Measurements from ENCODE around the gene MLNR.

The MLNR gene, protein sequence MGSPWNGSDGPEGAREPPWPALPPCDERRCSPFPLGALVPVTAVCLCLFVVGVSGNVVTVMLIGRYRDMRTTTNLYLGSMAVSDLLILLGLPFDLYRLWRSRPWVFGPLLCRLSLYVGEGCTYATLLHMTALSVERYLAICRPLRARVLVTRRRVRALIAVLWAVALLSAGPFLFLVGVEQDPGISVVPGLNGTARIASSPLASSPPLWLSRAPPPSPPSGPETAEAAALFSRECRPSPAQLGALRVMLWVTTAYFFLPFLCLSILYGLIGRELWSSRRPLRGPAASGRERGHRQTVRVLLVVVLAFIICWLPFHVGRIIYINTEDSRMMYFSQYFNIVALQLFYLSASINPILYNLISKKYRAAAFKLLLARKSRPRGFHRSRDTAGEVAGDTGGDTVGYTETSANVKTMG

DNA sequence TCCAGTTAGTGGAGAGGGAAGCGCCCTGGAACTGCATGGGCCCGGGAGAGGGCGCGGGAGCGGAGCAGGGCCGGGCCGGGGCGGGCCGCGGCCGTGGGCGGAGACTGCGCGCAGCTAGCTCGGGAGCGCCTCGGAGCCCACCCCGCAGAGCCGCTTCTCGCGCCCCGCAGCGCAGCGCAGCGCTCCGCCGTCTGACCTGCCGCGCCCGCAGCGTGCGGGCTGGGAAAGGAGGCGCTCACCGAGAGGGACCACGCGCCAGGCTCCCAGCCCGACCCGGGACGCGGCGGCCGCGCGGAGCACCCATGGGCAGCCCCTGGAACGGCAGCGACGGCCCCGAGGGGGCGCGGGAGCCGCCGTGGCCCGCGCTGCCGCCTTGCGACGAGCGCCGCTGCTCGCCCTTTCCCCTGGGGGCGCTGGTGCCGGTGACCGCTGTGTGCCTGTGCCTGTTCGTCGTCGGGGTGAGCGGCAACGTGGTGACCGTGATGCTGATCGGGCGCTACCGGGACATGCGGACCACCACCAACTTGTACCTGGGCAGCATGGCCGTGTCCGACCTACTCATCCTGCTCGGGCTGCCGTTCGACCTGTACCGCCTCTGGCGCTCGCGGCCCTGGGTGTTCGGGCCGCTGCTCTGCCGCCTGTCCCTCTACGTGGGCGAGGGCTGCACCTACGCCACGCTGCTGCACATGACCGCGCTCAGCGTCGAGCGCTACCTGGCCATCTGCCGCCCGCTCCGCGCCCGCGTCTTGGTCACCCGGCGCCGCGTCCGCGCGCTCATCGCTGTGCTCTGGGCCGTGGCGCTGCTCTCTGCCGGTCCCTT is at the start of gene MLNR:
TSS of gene MLNR (plus strand) at position 303 of the 820 bp plus-strand sequence. CDS start at position 303, 0 bp downstream.
- DNase-seq (peak; percentile 60), ATAC-seq (peak; percentile 67)

DNA sequence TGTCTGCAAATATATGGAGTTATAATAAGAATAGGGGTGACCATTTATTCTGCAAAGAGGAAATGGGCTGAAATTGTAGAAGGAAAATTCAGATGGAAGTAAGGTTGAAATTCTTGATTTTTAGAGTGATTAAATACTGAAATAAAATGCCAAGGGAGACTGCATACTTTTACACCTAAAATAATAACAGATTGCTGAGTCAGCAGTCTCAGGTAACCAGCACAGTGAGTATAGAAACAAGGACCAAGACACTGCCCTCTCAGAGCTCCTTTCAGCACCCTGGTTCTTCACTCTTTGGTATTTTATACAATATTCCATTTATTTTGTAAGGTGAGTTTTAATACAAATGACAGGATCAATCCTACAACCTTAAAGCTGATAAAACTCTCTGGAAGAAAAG is 48.8 kb upstream of the MLNR start:
- no peak for ATAC-seq
- no peak for DNase-seq

DNA sequence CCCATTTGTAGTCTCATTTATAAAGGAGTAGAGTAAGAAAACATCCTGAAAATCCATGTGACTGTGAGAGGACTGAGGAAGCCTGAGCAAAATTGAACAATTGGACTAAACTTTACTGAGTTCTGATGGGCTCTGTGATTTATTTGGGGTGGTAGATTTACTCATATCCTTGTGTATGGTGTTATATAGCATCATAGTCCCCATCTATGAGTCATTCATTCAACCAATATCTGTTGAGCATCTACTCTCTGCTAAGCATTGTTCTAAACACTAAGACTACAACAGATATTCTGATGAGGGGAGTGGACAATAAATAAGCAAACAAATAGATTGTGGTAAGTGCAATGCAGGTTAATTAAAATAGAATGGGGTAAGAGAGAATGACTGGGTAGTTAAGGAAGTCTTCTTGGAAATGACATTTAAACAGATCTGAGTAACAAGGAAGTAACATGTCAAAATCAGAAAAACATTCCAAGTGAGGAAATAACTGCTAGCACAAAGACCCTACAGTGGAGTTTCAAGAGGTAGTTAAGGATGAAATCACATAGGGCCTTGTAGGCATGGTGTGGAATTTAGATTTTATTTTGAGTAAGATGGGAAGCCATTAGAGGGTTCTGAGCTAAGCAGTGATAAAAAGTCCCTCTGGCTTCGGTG is 36.3 kb upstream of the MLNR start:
- ATAC-seq (no peak), DNase-seq (no peak)

DNA sequence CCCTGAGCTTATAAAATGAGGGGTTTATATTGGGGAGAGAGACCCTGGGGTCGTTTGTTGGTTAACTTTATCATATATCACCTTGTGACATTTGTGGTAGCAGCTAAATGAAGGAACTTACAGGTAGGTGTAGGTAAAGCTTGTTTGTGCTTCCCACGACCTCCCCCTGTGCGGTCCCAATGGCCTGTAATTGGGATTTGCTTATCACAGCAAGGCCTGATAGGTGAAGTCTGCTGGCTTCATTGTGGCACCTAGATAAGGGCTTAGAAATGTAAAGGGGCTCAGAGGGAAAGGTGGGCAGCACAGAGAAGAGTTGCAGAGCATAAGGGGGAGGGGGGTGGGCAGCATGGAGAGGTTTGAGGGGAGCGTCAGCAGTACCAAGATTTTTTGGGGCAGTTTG is 35.5 kb upstream of the MLNR start:
- ATAC-seq (no peak), DNase-seq (no peak)

DNA sequence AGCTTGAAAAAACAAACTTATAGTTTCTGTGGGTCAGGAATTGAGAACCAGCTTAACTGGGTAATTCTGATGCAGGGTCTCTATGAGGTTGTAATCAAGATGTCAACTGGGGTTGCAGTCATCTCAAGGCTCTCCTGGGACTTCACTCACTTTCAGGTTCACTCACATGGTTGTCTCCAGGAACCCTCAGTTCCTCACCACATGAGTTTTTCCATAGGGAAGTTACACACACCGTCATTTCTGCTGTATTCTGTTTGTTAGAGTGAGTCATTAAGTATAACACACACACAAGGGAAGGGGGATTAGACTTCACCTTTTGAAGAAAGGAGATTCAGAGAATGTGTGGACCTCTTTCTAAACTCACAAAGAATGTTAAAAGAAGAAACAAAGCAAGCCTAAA is 34.9 kb upstream of the MLNR start:
- DNase-seq (peak; percentile 7), ATAC-seq (peak; percentile 83)

DNA sequence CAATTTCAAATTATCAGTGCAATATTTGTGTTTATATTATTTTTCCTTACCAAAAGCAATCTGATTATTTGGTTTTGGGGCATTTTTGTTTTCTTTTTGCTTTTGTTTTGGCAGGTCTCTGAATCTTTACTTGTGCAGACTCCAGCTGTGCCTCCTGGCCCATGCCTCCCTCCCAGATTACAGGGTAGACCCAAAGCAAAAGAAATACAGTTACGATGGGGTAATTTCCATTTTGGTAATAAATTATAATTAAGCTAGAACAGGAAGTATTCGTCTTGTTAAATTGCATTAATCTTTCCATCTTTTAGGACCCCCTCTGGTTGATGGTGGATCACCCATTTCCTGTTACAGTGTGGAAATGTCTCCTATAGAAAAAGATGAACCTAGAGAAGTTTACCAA is 29.2 kb upstream of the MLNR start:
- DNase-seq (no peak), ATAC-seq (no peak)

DNA sequence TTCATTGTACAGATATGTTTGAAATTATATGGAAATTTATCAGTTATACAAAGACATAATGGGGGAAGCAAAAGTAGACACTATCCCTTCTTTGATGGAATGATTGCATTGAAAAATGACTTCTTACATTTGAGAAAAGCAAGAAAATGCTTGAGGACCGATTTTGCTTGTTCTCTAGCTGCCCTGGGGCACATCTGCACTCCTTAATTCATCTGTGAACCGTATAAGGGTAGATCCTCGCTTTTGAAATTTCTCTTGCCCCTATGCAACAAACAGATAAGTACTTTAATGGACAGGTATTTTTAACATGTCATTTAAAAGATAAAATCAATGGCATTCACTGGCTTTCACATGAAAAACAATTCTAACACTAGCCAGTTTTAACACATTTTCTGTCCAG is 13.5 kb upstream of the MLNR start:
- ATAC-seq: no peak
- no peak for DNase-seq

DNA sequence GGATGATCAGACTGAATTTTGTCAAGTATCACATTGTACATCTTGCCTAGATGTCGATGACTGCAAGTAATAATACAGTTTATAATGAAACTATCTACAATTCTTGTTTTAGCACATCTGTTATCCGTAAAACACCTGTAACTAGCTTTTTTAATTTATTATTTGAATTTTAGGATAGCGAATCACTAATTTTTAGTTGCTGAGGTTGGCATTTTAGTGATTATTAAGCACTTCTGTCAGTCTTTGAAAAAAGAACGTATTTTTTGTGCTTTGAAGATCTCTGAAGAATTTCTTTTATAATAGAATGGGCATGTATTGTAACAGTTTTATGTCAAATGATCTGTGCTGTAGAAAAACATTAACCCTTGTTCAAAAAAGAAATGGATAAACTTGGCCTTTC is 11.5 kb upstream of the MLNR start:
- DNase-seq: no peak
- no peak for ATAC-seq

DNA sequence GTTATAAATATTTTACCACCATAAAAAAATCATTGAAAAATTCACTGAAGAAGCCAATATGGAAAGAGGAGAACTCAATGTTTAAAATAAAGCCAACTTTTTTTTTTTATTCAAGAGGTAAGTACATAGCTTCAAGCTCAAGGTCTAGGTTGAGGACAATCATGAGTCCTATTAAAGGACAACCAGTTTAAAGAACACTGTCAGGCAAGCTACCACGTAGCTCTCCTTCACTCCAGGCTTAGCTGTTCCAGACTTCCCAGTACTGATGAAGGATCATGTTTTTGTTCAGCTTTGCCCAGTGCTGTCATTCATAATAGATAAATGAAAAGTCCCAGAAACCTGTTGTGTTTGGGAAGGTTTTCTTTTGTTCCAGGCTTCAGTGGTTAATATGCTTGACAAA is 10.0 kb upstream of the MLNR start:
- no peak for ATAC-seq
- DNase-seq: no peak

DNA sequence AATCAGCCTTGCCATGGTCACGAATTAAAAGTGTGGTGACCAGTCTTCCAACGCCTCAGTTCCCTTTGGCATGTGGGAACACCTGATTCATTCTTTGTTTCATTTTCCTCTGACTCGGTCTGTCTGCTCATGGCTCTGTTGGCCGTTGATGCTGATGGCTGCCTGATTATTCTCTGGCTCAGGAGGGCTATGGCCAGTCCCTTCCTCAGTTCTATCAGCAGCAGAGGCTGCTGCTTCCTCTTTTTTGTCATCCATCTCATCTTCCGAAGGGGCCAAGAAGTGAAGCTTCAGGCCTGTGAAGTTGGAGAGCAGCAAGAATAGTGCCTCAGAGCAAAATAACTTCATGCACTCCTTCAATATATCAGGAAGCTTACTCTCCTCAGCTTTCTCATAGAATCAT is 9.5 kb upstream of the MLNR start:
- ATAC-seq (no peak), DNase-seq (no peak)

DNA sequence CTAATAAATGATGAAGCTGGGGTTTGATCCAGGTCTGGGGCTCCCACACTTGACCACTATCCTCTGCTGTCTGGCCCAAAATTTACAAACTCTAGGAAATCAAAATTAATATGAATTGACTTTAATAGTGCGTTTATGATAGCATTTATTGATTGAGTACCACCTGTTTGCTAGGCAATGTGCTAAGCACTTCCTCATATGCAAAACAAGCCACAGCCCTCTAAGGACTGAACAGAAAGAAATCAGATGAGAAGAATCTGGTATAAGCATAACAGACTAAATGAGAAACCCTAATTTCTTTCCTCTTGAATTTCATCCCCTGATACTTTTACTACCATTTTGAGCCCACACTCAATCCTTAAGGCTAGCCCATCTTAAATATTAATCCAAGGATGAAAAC is 6.6 kb upstream of the MLNR start:
- no peak for ATAC-seq
- no peak for DNase-seq

DNA sequence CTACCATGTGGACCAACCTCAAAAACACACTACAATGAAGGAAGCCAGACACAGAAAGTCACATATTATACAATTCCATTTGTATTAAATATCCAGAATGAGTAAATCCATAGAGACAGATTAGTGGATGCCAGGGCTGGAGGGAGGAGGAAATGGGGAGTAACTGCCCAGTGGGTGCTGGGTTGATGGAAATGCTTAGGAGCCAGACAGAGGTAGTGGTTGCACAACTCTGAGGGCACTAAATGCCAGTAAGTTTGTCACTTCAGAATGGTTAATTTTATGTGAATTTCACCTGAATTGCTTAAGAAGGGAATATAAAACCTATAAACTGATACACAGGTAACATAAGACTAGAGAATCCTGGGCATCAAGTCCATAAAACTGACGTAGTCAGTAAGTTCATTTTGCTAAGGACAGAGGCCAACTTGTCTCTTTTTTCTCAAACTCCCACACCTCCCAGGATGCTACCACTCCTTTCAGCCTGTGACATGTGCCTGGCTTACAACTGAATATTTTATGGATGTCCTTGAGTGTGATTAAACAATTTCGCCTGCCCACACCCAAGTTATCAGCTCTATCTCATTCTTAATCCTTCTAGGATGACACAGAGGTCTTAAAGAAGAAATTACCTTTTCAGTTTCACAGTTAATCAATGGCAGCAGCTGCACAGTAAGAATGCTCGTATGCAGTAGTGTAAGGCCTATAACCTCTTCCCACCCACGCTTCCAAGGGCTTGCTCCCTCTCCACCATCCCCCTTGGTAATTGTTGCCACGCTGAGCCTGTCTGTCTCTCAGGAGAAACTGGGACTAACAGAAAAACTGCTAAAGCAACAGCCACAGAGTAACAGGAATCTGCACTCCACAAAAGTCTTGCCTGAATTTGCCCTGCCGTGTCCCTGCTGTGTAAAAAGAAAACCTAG is 5.9 kb upstream of the MLNR start:
- no peak for ATAC-seq
- DNase-seq: no peak

DNA sequence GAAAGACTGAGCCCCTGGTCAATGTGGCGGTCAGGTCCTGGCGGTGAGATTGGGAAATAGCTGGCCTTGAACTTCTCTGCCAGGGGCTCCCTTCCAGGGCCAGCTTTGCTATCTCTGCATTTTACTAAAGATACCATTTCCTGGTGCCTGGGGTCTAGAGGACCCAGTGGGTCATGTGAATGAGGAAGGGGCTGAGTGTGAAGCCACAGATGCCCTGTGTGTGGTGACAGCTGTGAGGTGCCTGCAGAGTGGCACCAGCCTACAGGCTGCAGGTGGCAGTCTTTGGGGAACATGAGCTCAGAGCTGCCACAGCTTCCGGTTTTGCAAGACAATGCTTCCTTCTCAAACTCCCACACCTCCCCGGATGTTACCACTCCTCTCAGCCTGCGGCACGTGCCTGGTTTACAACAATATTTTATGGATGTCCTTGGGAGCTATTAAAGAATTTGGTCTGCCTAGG is 5.2 kb upstream of the MLNR start:
- DNase-seq: peak; percentile 37

DNA sequence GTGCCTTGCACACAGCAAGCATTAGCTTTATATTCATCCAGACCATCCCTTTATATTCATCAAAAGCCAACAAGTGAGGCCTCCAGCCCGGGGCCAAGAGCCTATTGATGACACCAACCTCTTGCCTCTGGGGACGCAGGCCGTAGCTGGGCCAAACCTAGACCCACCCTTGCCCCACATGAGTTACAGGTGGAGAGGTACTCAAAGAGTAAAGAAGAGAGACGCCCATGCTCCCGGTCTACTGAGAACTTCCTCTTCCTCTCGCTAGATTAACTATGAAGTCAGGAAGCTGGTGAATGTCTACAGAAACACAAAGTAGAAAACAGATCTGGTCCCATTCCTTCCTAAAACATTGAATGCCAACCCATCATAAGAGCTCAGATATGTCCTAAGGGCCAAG is 3.8 kb upstream of the MLNR start:
- DNase-seq (no peak), ATAC-seq (no peak)

More for the DNA sequence above, 5.2 kb upstream of the MLNR start:
- ATAC-seq: peak; percentile 67

DNA sequence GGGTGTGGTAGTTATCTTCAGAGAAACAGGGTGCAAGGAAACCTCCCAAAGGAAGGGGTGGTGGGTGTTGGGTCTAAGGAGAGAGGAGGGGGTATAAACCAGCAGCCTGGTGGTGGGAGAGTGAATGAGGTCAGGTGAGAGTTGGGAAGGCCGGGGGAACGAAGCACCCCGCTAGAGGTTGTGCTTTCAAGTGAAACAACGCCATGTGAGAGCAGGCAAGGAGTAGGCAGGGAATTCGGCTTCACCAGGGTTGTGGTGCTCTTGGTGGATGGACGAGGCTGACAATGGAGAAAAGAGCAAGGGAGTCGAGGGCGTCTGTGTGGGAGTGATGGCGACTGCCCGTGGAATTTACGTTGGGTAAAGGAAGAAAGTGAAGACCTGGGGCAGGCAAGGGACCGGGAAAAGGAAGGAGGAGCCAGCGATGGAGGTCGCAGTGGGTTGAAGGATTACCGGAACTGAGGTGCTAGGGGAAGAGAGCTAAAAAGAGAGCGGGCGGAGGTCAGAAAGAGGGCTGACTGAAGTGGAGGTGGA is 2.1 kb upstream of the MLNR start:
- ATAC-seq (no peak), DNase-seq (no peak)

DNA sequence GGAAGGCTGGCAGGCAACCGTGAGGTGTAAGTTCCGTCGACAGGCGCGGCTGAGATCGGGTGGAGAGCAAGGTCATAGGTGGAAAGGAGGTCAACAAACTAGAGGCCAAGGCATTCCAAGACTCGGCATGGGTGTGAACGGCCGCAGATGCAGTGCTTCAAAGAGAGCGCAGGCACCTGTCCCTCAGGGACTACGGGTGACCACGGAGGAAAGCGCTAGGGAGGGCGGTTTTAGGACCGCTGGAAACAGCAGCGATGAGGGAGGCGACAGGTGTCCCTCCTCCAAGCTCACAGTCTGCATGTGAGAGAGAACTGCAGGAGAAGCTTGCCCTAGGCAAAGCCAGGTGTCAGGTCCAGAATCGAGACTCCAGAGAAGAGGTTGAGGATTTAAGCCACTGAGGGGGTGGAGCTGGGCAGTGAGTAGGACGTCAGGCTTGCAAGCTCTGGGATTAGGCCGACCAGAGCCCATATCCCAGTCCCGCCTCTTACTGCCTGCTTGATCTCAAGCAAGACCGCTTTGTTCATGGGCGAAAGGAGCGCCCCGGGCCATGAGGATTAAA is 1.6 kb upstream of the MLNR start:
- ATAC-seq: no peak
- no peak for DNase-seq

DNA sequence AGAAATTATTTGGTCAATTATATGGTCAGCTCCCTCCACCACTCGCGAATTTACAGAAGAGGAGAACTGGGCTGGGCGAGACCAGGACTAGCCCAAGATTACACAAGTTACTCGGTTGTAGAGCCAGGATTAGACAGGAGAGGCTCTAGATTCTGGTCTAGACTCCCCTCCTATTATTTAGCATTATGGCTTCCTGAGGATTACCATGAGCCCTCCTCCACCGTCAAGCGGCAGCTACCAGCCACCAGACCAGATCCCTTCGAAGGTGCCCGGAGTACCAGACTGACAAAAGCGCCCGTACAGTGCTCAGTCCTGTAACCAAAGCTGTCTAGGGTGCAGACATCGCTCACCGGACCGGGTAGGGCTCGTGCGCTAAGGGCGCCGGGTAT is 497 bp upstream of the MLNR start:
- no peak for DNase-seq
- no peak for ATAC-seq

DNA sequence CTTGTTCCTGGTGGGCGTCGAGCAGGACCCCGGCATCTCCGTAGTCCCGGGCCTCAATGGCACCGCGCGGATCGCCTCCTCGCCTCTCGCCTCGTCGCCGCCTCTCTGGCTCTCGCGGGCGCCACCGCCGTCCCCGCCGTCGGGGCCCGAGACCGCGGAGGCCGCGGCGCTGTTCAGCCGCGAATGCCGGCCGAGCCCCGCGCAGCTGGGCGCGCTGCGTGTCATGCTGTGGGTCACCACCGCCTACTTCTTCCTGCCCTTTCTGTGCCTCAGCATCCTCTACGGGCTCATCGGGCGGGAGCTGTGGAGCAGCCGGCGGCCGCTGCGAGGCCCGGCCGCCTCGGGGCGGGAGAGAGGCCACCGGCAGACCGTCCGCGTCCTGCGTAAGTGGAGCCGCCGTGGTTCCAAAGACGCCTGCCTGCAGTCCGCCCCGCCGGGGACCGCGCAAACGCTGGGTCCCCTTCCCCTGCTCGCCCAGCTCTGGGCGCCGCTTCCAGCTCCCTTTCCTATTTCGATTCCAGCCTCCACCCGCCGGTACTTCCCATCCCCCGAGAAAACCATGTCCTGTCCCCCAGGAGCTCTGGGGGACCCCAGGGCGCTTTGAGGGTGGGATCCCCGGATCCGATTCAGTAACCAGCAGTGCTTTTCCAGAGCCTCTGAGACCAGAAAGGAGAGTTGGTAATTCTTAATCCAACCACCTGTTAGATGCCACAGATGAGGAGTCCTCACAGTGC is 885 bp downstream of the MLNR start:
- no peak for ATAC-seq

DNA sequence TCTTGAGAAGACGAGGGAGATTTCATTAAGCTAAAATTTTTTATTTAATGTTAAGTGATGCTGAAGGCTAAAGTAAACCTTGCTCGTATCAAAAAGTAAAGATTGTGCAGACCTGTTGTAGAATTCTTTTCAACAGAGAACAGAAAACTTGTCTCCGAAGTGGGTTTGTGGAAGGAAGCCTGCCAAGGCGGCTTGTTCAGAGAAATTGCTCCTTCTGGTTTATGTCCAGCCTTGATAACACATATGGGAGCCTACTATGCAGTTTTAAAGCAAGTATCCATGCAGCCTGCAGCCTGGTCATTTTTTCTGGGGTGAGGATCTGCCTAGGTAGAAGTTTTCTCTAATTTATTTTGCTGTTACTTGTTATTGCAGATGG is 1.4 kb downstream of the MLNR start:
- DNase-seq (no peak), ATAC-seq (no peak)

More for the DNA sequence above, 885 bp downstream of the MLNR start:
- DNase-seq: peak; percentile 18

DNA sequence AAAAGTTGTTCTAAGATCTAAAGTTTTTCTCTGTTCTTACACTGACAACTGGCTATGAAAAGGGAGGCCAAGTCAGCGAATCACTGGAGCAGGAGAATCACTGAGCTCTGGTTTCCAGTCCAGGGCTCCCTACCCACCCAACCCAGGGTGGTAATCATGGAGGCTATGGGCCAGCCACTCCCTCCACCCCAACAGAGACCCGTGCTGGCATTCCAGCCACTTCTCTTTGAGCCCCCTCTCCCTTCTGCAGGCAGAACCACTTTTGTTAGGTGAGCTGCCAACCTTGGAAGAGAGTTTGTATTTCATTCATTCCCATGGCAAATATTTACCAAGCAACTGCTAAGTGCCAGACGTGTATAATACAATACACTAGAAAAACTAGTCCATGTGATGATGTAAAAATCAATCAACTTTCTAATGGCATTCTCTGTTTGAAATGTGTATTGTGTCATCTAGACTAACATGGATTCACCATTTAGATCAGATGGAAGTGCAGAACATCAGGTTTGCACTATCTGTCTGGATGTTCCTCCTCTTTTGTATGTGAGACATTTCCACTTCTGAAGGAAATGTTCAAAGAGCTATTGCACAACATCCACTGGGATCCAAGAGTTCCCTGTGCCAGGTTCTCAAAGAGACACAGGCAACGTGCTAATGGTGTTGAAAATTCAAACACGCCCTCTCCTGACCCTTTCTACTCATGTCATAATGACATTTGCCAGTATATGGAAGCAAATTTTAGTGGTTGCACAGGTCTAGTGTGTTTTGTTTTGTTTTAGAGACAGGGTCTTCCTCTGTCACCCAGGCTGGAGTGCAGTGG is 5.3 kb downstream of the MLNR start:
- no peak for DNase-seq
- ATAC-seq: no peak
